ENCODE measurements around the gene MRM2.

Gene MRM2

DNA sequence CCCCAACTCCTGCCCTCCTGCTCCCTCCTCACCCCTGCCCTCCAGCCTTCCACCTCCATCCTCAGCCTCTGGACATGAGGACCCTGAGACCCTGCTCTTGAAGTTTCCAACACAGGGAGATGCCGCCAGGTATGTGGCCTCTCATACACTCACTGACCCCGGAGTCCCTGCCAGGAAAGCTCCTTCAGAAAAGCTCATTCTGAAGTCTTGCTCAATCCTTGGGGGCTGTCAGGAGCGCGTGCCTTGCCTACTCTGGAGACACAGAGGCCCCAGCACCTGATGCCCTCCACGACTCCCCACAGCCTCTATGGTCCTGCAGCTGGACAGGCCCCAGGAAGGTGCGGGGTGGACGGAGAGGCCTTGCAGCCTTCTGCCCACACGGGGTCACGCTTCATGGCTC, 11.0 kb upstream of the MRM2 start:
- TF ChIP-seq, protein P1, sequence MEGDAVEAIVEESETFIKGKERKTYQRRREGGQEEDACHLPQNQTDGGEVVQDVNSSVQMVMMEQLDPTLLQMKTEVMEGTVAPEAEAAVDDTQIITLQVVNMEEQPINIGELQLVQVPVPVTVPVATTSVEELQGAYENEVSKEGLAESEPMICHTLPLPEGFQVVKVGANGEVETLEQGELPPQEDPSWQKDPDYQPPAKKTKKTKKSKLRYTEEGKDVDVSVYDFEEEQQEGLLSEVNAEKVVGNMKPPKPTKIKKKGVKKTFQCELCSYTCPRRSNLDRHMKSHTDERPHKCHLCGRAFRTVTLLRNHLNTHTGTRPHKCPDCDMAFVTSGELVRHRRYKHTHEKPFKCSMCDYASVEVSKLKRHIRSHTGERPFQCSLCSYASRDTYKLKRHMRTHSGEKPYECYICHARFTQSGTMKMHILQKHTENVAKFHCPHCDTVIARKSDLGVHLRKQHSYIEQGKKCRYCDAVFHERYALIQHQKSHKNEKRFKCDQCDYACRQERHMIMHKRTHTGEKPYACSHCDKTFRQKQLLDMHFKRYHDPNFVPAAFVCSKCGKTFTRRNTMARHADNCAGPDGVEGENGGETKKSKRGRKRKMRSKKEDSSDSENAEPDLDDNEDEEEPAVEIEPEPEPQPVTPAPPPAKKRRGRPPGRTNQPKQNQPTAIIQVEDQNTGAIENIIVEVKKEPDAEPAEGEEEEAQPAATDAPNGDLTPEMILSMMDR (conservative IDR thresholded peaks at IDR 0.05) = no peak
- H3K27ac ChIP-seq = no peak overlapping the region

DNA sequence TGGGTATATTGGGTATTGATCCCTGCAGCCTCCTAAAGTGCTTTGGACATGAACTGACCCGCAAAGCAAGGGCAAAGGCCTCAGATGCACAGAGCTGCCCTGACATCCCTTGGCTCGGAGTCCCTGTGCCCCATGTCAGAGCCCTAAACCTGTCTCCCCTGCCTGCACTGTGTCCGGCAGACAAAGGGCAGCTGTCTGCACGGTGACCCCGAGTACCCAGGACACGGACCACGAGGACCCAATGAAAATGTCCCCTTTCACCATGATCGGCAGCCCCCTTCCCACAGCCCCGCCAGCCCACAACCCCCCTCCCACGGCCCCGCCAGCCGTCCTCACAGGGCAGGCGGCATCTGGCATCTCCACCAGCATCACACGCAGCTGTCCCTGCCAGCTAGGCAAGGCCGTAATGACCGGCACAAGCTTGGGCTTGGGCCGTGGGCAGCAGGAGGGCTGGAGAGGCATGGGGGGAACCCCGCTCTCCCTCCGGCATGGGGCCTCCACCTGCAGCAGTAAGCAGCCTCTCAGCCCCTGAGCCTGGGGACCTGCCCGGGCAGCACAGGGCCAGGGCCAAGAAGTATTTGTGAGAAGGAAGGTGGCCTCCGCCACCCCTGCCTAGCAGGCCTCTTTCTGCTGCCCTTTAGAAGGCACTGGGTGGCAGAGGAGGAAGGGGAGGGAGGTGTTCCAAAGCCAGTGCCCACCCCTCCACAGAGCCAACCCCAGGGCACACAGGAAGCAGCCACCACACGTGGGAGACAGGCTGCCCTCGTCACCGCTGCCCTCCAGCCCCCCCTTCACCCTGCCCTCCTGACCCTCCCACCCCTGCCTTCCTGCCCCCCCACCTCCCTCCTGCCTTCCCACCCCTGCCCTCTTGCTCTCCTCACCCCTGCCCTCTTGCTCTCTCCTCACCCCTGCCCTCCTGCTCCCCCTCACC, 10.1 kb upstream of the MRM2 start:
- TF ChIP-seq, protein P1 (conservative IDR thresholded peaks at IDR 0.05) = no peak
- H3K27ac ChIP-seq = no peak overlapping the region

DNA sequence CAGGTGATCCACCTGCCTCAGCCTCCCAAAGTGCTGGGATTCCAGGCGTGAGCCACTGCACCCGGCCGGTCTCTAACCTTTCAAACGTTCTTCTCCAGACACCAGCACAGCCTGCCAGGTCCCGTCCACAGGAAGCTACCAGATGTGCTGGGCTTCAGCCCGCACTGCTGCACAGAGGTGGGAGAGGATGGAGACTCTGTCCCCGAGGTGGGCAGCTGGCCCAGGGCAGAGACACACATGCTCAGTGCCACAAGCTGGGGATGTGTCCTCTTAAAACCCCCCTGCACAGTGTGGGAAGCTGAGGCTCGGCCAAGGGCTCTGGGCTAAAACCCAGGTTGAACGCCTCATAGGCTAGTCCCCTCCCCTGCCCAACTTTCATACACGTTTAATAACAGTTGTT, 9.4 kb upstream of the MRM2 start:
- TF ChIP-seq, protein P1 (conservative IDR thresholded peaks at IDR 0.05) = no peak
- no peak overlapping the region for H3K27ac ChIP-seq

DNA sequence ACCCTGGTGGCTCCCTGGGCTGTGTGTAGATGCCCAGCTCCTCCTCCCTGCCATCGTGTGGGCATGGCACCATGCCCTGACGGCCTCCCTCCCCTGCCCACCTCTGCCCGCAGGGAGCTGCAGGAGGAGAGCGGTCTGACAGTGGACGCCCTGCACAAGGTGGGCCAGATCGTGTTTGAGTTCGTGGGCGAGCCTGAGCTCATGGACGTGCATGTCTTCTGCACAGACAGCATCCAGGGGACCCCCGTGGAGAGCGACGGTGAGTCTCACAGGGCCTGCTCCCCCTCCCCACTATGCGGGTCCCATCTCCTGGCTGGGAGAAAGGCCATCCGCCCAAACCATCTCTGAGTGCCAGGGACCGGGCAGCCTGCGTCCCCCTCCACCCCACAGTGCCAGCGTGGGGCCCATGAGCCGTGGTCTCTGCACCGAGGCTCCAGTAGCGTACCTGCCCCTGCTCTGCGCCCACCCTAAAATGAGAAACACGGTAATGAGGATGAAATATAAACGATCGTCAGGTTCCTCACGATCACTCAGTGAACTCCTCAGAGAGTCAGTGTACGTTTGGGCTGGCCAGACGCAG, 7.8 kb upstream of the MRM2 start:
- no peak overlapping the region for H3K27ac ChIP-seq
- TF ChIP-seq, protein P1 (conservative IDR thresholded peaks at IDR 0.05) = no peak

DNA sequence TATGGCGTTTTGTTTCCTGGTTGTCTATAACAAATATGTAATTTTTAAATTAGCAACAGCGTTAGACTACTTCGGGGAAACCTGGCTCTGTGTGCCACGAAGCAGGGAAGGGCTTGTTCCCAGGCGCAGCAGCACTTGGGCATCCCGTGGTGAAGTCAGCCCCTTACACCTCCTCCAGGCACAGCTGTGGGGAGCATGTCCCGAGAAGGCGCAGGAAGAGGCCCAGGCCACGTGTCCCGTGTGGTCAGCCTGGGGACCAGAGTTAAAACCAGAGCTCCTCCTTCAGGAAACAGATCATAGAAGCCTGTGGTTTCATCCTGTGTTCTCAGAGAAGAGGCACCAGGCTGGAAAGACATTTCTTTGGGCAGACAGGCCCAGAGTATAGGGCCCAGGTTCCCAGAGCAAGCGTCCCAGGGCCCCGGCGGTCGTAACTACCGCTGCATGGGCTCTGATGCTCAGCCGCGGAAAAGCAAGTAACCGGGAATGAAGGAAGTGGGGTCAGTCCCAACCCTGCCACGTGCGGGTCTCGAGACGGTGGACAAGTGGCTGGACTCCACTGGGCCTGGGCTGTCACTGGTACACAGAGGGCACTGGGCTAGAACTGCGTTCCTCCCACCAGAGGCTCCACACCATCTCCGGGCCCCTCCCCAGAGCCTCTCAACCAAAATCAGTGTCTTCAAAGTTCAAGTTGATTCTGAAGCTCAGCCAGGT, 7.1 kb upstream of the MRM2 start:
- TF ChIP-seq, protein P1 (conservative IDR thresholded peaks at IDR 0.05) = no peak
- no peak overlapping the region for H3K27ac ChIP-seq

DNA sequence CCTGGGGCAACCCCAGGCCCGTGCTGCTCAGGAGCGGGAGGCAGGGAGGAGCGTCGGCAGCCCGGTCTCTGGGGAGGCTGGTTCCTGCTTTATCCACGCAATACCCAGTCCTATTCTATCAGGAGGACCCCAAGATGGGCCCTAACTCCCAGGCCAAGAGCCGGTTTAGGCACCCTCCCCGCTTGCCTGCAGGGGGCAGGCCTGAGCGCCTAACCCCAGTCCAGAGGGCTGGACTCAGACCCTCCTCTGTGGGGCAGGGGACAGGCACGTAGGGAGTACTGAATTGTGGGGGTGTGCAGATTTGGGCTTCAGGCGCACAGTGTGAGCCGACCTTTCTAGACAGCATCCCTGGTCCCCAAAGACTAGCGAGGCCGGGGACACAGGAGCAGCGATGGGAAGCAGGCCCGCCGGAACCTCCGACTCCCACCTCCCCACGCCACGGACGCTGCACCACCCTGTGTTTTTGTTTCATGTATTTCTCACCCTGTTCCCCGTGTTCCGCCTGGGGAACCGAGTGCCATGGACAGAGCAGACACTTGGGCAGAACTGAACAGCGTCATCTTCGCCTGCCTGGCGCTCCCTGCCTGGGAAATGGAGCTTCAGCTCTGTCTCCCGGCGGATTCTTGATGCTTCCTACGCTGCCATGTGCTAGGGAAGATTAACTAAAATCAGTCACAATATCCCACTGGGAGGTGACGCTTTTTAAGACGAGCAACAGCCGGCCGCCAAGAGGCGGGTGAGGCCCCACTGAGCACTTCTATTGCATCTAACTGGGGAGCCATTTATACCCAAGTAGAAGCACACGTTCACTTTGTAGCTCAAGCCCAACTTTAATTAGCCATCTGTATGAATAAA, 5.4 kb upstream of the MRM2 start:
- no peak overlapping the region for H3K27ac ChIP-seq
- TF ChIP-seq, protein P1 (conservative IDR thresholded peaks at IDR 0.05) = peak; percentile 78
